Stimulated activated CD4-positive, alpha-beta T cell treated with anti-CD3 and anti-CD28 coated beads, Interleukin-12 subunit alpha, Interleukin-12 subunit beta, amount 100 ng/mL, for 4 hours (primary cell): ENCODE results near the gene SH3GL3.

Experiments
- DNase-seq: peaks from one replicate; pipeline ENCODE4 v3.0.0-alpha.2; 2020

SH3GL3 gene

GRCh38 chr15:83470887-83471286 lies 23.7 kb downstream of the SH3GL3 start:
- DNase-seq: no peak

DNA sequence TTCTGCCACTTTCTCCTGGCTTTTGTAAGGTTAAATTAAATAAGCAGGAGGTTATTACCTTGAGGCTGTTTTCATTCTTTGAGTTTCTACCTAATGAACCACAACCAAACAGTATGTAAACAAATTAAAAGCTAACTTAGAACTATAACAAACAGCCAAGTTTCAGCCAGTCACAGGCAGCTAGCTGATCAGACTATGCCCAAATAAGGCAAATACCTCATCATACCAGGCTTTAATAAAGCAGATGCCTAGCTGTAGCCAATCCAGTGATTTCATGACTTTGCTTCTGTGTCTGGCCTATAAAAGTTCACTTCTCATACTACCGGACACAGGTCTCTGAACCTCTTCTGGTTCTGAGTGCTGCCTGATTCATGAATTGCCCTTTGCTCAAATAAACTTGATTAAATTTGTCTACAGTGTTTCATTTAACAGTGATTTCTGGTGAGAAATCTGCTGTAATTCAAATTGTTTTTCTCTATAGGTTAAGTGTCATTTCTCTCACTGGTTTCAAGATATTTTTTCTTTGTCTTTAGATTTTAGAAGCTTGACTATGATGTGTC lies 24.2 kb downstream of the SH3GL3 start:
- no peak for DNase-seq

GRCh38 chr15:83472151-83472550 lies 25.0 kb downstream of the SH3GL3 start:
- no peak for DNase-seq

DNA sequence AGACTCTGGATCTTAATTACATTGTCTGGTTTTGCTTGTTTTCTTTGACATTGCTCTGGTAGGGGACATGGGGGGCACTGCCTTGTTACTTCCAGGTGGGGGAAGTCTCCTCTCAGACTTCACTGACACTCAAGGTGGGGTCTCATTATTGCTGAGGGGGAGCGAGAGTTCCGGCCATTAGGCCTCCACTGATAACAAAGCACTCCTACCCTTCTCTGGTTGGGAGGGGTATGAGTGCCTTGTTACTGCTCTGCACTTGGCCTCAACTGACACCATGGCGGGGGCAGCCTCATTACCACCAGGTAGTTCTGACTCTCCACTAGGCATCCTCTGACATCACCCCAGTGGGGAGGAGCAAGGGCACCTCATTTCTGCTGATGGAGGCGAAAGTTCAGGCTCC lies 25.7 kb downstream of the SH3GL3 start:
- no peak for DNase-seq

DNA sequence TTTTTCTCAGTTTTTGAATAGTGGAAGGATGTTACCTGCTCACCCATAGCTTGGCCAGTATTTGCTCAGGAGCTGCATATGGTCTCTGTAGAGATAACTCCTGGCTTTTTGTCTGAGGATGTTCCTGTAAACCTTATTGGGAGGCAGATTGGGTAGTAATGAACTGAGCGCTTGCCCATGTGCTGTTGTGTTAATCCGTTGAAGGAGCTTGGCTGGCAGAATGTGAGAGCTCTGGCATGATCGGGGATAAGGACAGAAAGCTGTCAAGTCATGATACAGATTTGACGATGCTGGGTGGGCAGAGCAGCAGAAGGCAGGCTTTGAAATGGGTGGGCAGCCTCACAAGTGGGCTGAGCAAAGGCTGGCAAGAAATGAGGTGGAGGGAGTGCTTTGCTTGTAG lies 27.4 kb downstream of the SH3GL3 start:
- DNase-seq: no peak

- DNase-seq: no peak
Measured at GRCh38 chr15:83475551-83475950, 28.4 kb downstream of the SH3GL3 start.

DNA sequence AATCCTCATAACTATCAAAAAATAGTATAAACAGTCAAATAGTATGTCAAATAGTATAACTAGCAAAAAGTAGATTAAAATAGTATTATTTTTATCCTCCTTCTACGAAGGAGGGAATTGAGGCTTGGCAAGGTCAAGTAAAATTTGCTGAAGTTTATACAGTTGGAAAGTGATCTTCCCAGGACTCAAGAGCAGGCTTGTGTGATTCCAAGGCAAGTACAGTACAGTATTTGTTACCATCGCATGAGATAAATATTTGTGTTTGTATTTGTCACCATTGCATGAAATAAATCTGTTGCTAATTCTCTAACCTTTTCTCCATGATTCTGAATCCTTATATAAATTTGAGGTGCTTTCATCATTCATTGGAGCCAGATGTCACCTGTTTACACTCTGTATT lies 28.9 kb downstream of the SH3GL3 start:
- DNase-seq: no peak

GRCh38 chr15:83476708-83477107 lies 29.6 kb downstream of the SH3GL3 start:
- no peak for DNase-seq

DNA sequence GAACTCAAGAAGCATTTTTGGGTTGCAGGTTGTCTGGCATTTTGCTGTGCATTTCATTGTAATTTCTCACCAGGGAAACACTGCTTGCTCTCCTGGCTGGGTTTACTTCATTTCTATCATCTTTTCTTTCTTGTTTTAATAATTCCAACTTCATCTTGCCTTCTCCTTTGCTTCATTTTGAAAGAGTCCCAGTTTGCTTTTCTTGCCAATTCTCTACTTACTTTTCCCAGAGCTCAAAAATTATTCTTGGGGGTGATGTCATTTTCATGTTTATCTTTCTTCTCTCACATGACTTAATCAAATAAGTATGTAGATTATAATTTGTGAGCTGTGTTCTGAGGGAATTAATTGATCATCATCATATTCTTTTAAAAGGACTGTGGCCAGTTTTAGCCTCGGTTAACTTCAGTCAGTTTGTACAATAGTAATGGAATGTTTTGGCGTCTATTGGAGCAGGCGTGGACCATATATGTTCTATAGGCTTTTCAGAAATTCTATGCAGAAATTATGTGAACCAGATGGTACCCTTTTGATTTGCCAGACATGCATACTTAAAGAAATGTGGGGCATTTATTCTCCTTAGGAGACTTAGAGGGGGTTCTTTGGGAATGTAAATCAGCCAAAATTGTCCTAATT lies 30.1 kb downstream of the SH3GL3 start:
- no peak for DNase-seq

GRCh38 chr15:83477808-83478537 lies 30.8 kb downstream of the SH3GL3 start:
- no peak for DNase-seq

- DNase-seq: no peak
Measured at GRCh38 chr15:83483612-83484011, 36.5 kb downstream of the SH3GL3 start.

GRCh38 chr15:83484636-83485035 lies 37.5 kb downstream of the SH3GL3 start:
- DNase-seq: no peak

GRCh38 chr15:83486363-83486762 lies 39.2 kb downstream of the SH3GL3 start:
- no peak for DNase-seq

- DNase-seq: no peak
Measured at GRCh38 chr15:83487519-83487918, 40.4 kb downstream of the SH3GL3 start.

DNA sequence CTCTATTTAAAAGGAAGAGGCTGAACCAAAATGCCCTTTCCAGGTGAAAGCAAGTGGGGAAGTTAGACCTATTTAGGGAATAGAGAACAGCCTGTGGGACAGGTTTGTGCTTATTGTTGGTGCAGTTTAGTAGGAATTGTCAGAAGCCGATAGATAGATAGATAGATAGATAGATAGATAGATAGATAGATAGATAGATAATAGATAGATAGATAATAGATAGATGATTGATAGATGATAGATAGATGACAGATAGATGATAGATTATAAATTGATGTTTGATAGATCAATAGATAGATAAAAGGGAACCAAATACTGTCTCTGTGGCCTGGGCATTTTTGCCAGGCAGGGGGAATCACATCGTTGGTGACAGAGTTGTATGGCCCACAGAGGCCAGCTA lies 42.5 kb downstream of the SH3GL3 start:
- no peak for DNase-seq

- no peak for DNase-seq
Measured at GRCh38 chr15:83491486-83491885, 44.3 kb downstream of the SH3GL3 start.

DNA sequence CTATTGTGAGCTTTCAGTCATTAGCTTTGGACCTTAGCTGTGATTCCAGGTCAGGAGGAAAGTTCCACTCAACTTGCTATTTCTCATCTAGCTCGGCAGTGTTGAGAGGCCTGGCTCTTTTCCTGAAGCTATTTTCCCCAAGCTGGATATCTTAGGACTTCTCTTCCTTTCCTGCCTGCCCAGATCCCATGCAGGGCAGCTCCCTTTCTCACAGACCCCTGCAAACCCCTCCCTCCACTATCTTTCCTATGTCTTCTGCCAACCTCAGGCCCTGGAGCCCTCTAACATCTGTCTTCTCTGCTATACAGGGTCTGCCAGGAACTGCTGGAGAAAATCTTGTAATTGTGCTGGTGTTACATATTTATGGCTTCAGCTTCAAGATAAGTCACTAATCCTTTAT lies 49.6 kb downstream of the SH3GL3 start:
- no peak for DNase-seq

GRCh38 chr15:83498374-83498773 lies 51.2 kb downstream of the SH3GL3 start:
- no peak for DNase-seq

DNA sequence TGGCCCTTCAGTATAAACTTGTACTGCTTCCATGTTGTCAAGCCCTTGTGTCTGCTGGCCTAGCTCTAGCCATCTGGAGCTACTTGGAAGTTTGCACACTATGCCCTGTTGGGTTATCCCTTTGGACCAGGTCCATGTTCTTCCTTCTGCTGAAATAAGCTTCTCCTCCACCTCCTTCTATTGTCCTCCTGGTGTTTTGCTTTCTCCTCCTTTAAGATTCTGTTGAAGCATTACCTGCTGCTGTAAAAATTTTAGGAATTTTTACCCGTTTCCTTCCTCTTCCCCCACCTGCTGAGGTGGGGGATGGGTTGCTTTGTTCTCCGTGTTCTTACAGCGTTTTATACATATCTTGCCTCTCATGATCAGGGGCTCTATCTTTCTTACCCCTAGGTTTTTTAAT lies 51.7 kb downstream of the SH3GL3 start:
- no peak for DNase-seq

- DNase-seq: no peak
Measured at GRCh38 chr15:83499476-83499875, 52.3 kb downstream of the SH3GL3 start.

GRCh38 chr15:83503595-83504364 lies 56.6 kb downstream of the SH3GL3 start:
- no peak for DNase-seq

DNA sequence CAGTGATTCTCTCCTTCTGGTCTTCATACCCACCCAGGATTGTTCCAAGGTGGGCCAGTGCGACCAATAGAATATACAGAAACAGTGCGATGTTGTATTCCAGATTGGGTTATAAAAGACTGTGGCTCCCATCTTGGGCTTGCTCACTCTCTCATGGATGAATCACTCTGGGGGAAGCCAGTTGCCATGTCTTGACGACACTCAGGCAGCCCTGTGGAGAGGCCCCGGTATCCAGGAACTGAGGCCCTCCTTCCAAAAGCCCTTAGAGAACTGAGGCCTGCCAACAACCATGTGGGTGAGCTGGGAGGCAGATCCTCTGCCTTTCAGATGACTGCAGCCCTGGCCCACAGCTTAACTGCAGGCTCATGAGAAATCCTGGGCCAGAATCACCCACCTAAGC lies 57.2 kb downstream of the SH3GL3 start:
- DNase-seq: no peak

DNA sequence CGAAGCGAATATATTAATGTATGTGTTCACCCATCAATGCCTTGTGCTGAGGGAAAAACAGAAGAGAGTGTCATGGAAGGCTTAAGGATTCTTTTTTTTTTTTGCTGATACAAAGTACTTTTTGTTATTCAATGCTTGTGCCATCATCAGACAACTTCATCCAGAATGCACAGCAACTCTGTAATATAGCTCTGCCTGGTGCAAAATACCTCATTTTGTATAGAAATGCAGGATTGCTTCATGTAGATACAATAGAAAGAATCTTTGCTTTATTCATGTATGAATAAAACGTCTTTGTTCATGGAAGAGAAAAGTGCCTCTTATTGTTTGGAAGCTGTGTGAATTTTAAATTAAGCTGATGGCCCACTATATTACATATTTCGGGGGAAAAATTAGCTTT lies 62.9 kb downstream of the SH3GL3 start:
- DNase-seq: no peak

DNA sequence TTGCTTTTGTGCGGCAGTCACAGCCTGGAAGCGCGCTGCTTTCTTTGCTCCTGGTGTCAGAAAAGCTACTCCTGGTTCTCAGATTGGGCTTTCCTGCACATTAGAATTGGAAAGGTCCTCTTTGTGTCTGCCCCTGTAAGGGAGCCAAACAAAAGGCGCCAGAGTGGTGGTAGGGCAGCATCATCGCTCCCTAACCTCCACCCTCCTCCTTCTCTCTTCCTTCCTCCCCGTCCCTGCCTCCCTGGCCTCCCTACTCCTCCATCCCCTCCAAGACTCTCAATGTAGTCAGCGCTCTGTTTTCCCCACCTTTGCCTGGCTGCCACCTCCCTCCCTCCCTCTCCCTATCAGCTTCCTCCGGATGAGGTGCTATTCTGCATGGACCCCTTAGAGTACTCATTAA lies 65.3 kb downstream of the SH3GL3 start:
- DNase-seq: no peak
